ENCODE results near the gene PIGU.

DNA sequence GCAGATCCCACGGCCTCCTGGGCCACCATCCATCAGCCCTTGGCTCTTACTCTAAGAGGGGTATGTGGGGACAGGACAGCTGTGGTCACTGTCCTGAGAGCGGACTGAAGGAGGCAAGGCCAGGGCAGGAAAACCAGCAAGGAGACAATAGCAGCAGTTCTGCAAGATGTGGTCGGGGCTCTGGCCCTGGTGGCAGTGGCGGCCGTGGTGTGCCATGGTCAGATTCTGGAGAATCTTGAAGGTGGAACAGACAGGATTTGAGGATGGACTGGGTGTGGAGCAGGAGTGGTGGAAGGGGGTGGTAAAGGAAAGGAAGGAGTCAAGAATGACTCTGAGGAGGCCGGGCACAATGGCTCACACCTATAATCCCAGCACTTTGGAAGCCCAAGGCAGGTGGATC is 124.3 kb downstream of the PIGU start:
- TF ChIP-seq POLR2AphosphoS5 (IDR thresholded peaks at IDR 0.05; ENCODE audit: borderline replicate concordance, low read depth, low read length) (no peak), EZH2 (IDR thresholded peaks at IDR 0.05) (no peak)
